ENCODE measurements around the gene FAM50B.

The FAM50B gene

DNA sequence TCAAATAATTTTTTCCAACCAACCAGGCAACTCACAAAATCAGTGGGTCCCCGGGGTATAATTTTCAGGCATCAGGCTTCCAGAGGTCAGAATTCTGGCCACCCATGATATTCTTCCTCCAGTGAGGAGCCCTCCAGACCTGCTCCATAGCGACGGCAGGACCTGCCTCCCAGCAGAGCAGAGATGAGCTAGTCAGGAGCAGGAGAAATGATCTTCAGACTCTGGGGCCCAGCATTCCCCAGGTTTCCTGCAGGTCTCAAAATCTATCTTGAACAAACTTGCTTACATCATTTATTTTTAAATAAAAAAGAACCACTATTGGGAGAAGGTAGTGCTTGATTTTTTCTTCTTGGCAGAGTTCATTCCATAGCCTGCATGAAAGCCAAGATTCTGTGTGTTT lies 44.7 kb downstream of the FAM50B start:
- DNase-seq (ENCODE audit: low read depth in 2 of 2): no peak

DNA sequence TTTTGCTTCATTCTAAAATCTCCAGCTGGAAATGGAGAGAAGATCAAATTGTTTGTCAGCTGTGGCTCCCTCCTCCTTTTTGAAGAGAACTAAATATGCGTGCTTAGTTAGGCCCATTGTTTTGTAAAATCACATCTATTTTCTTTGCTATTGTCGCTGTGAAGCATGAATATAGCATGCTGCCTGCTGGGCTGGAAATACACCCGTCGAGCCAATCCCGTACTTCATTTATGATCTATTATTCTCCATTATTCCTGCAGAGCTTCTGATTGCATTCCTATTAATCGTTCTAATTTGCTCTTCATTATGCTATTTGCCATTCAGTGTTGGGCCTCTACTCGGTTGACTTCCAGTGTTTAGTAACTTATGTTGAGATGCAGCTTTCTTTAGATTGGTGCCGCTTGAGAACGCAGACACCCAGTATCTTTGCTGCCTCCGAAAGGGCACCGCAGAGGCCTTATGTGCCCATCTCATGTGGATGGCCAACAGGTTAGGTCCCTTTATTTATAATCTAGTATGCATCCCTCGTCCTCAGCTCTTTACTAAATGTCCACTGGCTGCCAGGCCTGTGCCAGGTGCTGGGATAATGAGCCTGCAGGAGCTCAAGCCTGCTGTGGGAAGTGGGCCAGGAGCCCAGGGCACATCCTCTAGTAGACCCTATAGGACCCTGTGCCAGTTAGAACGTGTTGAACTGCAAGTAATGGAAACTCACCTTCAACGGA lies 45.6 kb downstream of the FAM50B start:
- no peak for DNase-seq (ENCODE audit: low read depth in 2 of 2)

DNA sequence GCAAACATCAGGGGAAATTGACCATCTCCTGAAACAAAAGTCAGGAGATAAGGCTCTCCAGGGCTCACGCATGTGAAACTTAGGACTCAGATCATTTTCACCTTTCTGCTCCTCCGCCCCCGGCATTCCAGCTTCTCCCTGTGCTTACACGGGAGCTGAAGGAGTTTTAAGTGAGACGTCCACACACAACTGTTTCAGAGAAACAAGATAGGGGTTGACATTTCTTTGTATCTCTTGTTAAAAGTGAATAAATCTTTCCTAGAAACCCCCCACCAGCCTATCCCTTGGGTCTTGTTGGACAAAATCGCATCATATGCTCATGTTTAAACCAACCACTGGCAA lies 46.1 kb downstream of the FAM50B start:
- DNase-seq (ENCODE audit: low read depth in 2 of 2): no peak

DNA sequence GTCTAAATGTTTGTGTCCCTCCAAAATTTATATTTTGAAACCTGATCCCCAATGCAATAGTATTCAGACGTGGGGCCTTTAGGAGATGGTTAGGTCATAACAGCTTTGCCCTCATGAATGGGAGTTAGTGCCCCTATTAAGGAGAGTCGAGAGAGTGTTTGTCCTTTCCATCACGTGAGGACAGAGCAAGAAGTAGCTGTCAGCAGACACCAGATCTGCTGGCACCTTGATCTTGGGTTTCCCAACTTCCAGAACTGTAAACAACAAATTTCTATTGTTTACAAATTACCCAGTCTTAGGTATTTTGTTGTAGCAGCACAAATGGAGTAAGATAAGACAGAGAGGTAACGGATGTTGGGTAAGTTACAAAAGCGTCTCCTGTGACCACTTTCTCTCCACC lies 46.6 kb downstream of the FAM50B start:
- no peak for DNase-seq (ENCODE audit: low read depth in 2 of 2)

DNA sequence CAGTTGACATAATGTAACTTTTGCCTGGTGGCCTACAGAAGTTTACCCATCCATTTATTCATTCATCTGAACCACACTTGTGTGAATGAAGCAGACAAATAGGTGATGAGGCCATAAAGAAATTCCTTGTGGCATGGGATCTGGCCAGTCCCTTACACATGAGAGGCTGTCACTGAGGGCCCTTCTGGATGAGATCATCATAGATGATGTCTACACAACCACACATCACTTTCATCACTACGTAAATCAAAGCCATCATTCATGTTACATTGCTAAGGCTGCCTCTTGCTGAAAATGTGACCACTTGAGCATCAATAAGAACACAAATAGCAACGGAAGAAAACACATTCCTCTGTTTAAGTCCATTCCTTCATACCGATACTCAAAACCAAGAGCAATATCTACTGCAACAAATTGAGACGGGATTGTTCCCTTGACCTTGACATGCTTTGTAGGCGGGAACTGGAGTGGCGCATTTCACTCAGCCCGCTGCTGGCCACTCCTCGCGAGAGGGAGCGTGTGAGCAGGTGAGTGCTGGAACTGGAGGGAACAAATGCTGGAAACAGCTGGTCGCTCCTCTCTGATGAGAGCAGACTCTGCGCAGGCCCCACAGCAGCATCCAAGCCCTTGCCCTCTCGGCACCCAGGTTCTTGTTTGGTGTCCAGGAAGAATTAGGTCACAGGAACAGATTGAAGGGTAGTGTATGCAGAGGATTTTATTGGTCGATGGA lies 49.3 kb downstream of the FAM50B start:
- no peak for DNase-seq (ENCODE audit: low read depth in 2 of 2)

DNA sequence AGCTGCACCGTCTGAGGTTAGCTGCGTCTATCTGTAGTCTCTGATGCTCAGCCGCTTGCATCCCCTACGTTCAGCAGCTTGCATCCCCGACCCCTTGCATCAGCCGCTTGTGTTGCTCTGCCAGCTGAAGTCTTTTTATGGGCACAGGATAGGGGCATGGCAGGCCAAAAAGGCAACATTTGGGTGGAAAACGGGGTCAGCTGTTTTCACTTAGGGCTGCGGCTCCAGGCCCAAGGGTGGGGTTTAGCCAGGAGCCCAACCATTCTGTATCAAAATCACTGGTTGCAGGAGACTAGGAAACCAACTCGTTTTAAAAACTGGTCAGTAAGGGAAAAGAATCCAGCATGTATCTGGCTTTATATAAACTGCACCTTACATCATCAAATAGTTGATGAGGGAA lies 49.9 kb downstream of the FAM50B start:
- no peak for DNase-seq (ENCODE audit: low read depth in 2 of 2)

DNA sequence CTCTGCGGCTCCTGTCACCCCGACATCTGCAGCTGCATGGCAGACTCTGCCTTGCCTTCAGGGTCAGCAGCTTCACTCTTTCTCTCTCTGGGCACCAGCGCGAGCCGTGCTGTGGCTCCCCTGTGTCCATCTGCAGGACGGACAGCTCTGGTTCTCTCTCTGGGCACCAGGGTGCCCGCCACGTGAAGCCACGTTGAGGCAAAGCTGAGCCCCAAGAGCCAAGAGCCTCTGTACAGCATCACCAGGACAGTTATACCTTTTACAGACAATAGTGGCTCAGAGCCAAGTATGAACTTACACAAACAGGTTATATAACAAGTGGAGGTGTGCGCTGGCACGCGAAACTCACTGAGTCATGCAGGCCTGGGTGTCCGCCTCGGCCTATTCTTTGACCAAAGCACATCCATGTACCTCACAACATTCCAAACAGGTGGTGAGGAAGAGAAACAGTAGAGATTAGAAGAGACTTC lies 50.8 kb downstream of the FAM50B start:
- DNase-seq (ENCODE audit: low read depth in 2 of 2): no peak

All from stimulated activated CD4-positive, alpha-beta T cell treated with anti-CD3 and anti-CD28 coated beads, Interleukin-12 subunit alpha, Interleukin-12 subunit beta, amount 100 ng/mL, for 24 hours (primary cell).